ENCODE results near the gene RASSF1.

- TF ChIP-seq, protein P1, sequence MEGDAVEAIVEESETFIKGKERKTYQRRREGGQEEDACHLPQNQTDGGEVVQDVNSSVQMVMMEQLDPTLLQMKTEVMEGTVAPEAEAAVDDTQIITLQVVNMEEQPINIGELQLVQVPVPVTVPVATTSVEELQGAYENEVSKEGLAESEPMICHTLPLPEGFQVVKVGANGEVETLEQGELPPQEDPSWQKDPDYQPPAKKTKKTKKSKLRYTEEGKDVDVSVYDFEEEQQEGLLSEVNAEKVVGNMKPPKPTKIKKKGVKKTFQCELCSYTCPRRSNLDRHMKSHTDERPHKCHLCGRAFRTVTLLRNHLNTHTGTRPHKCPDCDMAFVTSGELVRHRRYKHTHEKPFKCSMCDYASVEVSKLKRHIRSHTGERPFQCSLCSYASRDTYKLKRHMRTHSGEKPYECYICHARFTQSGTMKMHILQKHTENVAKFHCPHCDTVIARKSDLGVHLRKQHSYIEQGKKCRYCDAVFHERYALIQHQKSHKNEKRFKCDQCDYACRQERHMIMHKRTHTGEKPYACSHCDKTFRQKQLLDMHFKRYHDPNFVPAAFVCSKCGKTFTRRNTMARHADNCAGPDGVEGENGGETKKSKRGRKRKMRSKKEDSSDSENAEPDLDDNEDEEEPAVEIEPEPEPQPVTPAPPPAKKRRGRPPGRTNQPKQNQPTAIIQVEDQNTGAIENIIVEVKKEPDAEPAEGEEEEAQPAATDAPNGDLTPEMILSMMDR (IDR thresholded peaks at IDR 0.05): no peak
- TF ChIP-seq EP300 (IDR thresholded peaks at IDR 0.05): no peak
Observed at GRCh38 chr3:50354186-50354764, 13.6 kb upstream of the RASSF1 start.

All from ovary (tissue), 3 donors.